Activated T-helper 2 cell treated with anti-CD3 and anti-CD28 coated beads, Interferon-gamma antibody, Interleukin-2, Interleukin-4, amounts not matched to agents 10 μg/mL and 5 μg/mL and 100 μg/mL, durations not matched to agents 14 hours and 24 hours and 36 hours (primary cell): ENCODE data around the gene GYPB. TPM values are rescaled to one million over a fixed set of nuclear protein-coding genes. Genes with fewer than 3 reads are reported as not detected.
"Not testable (repeated sequence)": the region's sequence is repeated elsewhere in the genome, so short reads cannot be mapped to it uniquely, and the experiment has no call there.

Experiments
- DNase-seq: peaks from one replicate; pipeline ENCODE4 v3.0.0; 2021; ENCODE audit warnings: low spot score
- H3K27ac Mint-ChIP-seq: one replicate; pipeline ENCODE4 v1.8.0; 2021; ENCODE audit warnings: mixed read lengths
- H3K27me3 Mint-ChIP-seq: one replicate; pipeline ENCODE4 v1.8.0; 2021; ENCODE audit warnings: low read depth, mixed read lengths
- H3K36me3 Mint-ChIP-seq: one replicate; pipeline ENCODE4 v1.8.0; 2021; ENCODE audit warnings: low read depth, mixed read lengths
- H3K4me1 Mint-ChIP-seq: one replicate; pipeline ENCODE4 v1.8.0; 2021; ENCODE audit warnings: low read depth, mixed read lengths
- H3K4me3 Mint-ChIP-seq: one replicate; pipeline ENCODE4 v1.8.0; 2021; ENCODE audit warnings: low read depth, mild to moderate bottlenecking, moderate library complexity, mixed read lengths
- H3K9me3 Mint-ChIP-seq: one replicate; pipeline ENCODE4 v1.8.0; 2021; ENCODE audit warnings: mixed read lengths
- intact Hi-C: fragments of 100-400 bp; cut with micrococcal nuclease; formaldehyde crosslinking; loops from one replicate; pipeline ENCODE4 v1.15.1; 2023
- total RNA-seq: library from RNA; stranded (reverse); gene quantifications from 2 replicates; pipeline ENCODE4 v1.2.3, GENCODE V29; 2022

GYPB gene
- total RNA-seq, 1 donor from 2014 or later, result not detected

DNA sequence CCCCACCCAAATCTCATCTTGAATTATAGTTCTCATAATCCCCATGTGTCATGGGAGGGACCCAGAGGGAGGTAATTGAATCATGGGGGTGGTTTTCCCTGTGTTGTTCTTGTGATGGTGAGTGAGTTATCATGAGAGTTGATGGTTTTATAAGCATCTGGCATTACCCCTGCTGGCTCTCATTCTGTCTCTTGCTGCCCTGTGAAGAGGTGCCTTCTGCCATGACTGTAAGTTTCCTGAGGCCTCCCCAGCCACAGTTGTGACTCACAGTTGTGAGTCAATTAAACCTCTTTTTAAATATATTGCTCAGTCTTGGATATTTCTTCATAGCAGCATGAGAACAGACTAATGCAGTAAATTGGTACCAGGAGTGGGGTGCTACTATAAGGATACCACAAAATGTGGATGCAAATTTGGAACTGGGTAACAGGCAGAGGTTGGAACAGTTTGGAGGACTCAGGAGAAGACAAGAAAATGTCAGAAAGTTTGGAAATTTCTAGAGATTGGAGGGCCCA is 67.7 kb downstream of the GYPB start:
- H3K36me3 Mint-ChIP-seq, H3K4me3 Mint-ChIP-seq, H3K27ac Mint-ChIP-seq, intact Hi-C loops, H3K4me1 Mint-ChIP-seq, H3K27me3 Mint-ChIP-seq, DNase-seq: not testable (repeated sequence)
- peaks cover 19% of the 10 kb centered on the region for H3K9me3 Mint-ChIP-seq

GRCh38 chr4:143950967-143951366 is 68.2 kb downstream of the GYPB start:
- H3K27ac Mint-ChIP-seq, DNase-seq, intact Hi-C loops, H3K36me3 Mint-ChIP-seq, H3K4me1 Mint-ChIP-seq, H3K27me3 Mint-ChIP-seq, H3K4me3 Mint-ChIP-seq: not testable (repeated sequence)
- H3K9me3 Mint-ChIP-seq, result peaks cover 19% of the 10 kb centered on the region

DNA sequence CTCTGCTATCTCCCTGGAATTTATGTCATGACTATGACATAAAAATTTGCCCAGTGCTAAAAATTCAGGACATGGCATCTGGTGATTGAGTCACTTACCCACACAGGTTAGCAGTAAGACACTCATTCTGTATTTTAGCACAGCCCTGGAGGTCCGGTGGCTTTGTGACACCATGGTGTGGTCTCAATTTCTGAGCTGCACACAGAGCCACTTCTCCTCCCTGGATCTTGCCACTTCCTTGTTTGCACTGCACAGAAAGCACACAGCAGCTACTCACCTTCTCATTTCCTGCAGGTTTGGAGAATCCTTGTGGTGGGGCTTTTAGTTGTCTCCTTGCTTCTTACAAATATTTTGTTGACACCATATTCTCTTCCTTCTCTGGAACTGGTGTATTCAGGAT is 69.0 kb downstream of the GYPB start:
- H3K36me3 Mint-ChIP-seq, H3K4me3 Mint-ChIP-seq, intact Hi-C loops, H3K27me3 Mint-ChIP-seq, H3K4me1 Mint-ChIP-seq, DNase-seq, H3K27ac Mint-ChIP-seq: not testable (repeated sequence)
- peaks cover 19% of the 10 kb centered on the region for H3K9me3 Mint-ChIP-seq

- H3K9me3 Mint-ChIP-seq, result peaks cover 15% of the 10 kb centered on the region
- DNase-seq, H3K4me1 Mint-ChIP-seq, H3K36me3 Mint-ChIP-seq, H3K27ac Mint-ChIP-seq, intact Hi-C loops, H3K27me3 Mint-ChIP-seq, H3K4me3 Mint-ChIP-seq: not testable (repeated sequence)
Observed at GRCh38 chr4:143947493-143947892, 71.7 kb downstream of the GYPB start.

Other genes with a start within 250 kb of the GYPB start
- 0.21 and 0.25 TPM in 2 replicates for gene GYPE, start 113.8 kb downstream of the GYPB start, total RNA-seq
- not detected in 2 replicates for gene GYPA, start 121.3 kb upstream of the GYPB start, total RNA-seq